Fibroblast of mammary gland (primary cell): ENCODE results near the gene KRTAP10-2.
"Not testable (repeated sequence)": the region's sequence is repeated elsewhere in the genome, so short reads cannot be mapped to it uniquely, and the experiment has no call there.

ENCODE experiments used
- DNase-seq: peaks from one replicate; pipeline ENCODE4 v3.0.0-alpha.2; 2010; ENCODE audit warnings: low read depth
- H3K4me3 ChIP-seq: 2 replicates; pipeline ENCODE4 v1.5.1; 2011; ENCODE audit warnings: low read depth, mild to moderate bottlenecking, low read length, moderate library complexity; ENCODE audit not compliant: control insufficient read depth
- TF ChIP-seq, protein P1 (sequence below): conservative IDR thresholded peaks from 2 replicates; pipeline ENCODE4 v1.5.1; 2011; ENCODE audit warnings: low read depth, low read length, inconsistent platforms; ENCODE audit not compliant: control insufficient read depth, insufficient read depth

The KRTAP10-2 gene

DNA sequence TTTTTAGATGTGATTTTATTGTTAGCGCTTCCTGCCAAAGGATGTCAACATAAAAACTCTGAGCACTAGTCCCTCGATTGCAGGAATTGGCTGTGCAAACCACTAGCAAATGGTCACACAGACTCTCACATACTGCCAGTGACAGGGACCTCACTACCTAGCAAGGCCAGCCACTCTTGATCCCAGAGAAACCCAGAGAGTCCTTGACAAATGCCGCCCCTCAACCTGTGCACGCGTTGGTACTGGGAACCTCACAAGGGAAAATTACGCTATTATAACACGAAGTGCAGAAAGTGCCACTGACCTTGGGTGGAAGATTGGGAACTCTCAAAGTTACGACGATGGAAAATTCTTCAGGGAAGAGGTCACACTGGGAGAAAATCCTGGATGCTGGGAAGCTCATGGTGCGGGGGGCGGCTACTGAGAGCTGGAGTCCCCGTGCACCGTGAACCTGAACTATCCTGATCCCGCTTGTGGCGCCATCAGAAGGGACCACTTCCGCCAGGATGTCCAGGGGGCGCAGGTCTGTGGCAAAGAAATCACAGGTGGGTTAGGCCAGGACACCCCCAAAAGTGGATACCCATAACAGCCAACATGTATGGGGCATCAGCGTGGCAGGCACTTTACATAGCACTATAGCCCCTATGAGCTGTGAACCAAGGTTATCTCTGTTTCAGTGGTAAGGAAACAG is 16.3 kb upstream of the KRTAP10-2 start:
- no peak for DNase-seq
- no peak overlapping the region for H3K4me3 ChIP-seq
- TF ChIP-seq, protein P1, sequence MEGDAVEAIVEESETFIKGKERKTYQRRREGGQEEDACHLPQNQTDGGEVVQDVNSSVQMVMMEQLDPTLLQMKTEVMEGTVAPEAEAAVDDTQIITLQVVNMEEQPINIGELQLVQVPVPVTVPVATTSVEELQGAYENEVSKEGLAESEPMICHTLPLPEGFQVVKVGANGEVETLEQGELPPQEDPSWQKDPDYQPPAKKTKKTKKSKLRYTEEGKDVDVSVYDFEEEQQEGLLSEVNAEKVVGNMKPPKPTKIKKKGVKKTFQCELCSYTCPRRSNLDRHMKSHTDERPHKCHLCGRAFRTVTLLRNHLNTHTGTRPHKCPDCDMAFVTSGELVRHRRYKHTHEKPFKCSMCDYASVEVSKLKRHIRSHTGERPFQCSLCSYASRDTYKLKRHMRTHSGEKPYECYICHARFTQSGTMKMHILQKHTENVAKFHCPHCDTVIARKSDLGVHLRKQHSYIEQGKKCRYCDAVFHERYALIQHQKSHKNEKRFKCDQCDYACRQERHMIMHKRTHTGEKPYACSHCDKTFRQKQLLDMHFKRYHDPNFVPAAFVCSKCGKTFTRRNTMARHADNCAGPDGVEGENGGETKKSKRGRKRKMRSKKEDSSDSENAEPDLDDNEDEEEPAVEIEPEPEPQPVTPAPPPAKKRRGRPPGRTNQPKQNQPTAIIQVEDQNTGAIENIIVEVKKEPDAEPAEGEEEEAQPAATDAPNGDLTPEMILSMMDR, result no peak

DNA sequence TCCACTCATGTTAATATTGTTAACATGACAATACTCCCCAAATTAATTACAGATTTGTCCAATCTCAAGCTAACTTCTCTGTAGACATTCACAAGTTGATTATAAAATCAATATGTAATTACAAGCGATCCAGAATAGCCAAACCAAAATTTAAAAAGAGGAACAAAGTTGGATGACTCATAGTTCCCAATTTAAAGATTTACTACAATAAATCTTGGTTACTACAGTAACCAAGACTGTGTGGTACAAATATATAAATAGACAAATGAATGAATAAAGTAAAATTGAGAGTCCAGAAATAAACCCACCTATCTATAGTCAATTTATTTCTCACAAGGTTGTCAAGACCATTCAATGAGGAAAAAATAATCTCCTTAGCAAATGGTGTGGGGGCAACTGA is 15.1 kb upstream of the KRTAP10-2 start:
- no peak overlapping the region for H3K4me3 ChIP-seq
- TF ChIP-seq, protein P1, result no peak
- DNase-seq, result no peak

DNA sequence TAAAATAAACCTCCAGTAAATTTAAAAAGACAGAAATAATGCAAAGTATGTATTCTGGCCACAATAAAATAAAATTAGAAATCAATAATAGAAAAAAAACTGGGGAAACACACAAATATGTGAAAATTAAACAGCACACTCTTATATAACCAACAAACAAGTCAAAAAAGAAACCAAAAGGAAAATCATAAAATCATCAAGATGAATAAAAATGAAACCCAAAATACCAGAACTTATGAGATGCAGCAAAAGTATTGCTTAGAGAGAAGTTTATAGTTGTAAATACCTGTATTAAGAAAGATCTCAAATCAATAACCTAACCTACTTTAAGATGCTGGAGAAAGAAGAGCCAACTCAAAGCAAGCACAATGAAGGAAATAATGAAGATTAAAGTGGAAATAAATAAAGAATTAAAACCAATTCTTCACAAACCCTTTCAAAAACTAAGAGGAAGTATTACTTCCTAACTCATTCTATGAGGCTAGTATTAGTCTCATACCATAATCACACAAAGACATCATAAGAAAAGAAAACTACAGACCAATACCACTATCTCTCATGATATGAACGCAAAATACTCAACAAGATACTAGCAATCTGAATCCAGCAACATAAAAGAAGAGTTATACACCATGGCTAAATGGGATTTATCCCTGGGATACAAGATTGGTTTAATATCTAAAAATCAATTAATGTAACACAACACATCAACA is 13.7 kb upstream of the KRTAP10-2 start:
- TF ChIP-seq, protein P1, result no peak
- no peak overlapping the region for H3K4me3 ChIP-seq
- DNase-seq, result no peak

DNA sequence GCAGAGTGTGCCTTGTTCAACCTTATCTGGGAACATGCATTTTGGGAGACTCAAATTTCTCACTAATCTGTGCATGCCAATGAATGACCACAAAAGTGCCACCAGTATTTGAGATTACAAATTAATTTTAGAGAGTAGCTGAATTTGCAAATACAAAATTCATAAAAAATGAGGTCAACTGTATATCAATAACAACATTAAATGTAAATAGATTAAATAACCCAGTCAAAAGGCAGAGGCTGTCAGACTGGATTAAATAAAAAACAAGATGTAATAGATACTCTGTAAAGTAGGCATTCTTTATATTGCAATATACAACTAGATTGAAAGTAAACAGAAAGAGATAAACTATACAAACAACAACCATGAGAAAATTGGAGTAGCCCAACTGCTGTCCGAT is 12.8 kb upstream of the KRTAP10-2 start:
- DNase-seq, result no peak
- TF ChIP-seq, protein P1, result no peak
- H3K4me3 ChIP-seq, result no peak overlapping the region

DNA sequence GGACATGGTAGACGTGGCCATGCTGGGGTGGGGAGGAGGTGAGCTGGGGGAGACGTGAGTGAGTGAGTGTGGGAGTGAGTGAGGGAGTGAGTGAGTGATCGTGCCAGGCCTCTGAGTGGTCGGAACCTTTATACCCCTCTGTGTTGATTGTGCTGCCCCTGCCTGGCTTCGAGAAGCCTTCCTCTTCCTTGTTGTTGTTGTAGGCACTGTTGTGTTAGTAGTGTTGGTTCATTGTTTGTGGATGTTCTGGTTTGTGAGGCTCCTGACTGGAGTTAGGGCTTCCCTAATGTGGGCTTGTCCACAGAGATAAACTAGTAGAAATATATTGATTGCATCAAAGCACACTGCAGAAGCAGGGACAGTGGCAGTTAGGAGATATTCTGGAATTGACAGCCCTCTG is 7.4 kb upstream of the KRTAP10-2 start, which contains the start of gene KRTAP10-3:
Gene KRTAP10-3, minus strand, starts transcription at position 101 of the 400 bp plus-strand sequence. Its CDS starts 80 bp downstream, at position 21.
- TF ChIP-seq, protein P1, result no peak
- DNase-seq, result no peak
- no peak within 1 kb of the TSS for H3K4me3 ChIP-seq

DNA sequence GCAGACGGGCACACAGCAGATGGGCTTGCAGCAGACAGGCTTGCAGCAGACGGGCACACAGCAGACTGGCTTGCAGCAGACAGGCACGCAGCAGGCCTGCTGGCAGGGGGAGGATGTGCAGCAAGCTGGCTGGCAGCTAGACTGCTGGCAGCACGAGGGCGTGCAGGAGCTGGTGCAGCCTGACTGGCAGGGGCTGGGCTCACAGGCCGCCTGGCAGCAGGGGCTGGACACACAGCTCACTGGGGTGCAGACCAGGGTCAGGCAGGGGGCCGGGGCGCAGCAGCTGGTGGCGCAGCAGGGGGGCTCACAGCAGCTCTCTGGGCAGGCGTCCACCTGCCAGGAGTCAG is 7.0 kb upstream of the KRTAP10-2 start:
- H3K4me3 ChIP-seq, DNase-seq: not testable (repeated sequence)

DNA sequence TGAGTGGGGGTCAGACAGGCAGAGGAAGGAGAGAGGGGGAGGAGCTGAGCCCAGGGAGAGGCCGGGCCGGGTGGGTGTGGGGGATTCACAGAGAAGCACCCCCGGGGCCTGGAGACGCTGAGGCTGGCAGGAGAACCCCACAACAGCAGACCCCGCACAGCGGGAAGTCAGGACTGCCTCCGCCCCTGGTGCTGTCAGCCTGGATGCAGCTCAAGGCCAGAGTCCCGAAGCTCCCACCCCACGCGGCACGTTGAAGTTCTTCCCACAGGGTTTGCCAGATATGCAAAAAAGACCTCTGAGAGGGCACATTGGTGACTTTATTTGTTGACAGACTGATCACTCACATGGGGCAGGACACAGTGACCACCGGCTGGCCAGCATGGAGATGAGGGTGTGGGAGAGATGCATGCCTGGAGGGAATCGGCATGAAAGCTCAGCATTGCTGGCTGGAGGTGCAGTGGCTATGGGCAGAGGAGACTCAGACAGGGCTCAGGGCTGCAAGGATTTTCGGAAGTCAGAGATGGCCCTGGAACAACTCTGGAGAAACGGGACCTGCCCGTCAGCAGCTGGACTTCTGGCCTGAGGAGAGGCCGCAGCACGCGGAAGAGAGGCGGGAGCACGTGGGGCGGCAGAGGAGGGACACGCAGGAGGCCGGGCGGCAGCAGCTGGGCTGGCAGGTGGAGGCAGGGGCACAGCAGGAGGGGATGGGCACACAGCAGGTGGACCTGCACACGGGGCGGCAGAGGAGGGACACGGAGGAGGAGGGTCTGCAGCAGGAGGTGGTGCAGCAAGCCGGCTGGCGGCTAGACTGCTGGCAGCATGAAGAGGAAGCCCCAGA is 6.4 kb upstream of the KRTAP10-2 start:
- TF ChIP-seq, protein P1, result no peak
- H3K4me3 ChIP-seq, result no peak overlapping the region
- DNase-seq, result no peak
